PC-3 (cell line): Measurements from ENCODE around the gene RBM15B. TPM values are rescaled to one million over a fixed set of nuclear protein-coding genes. Genes with fewer than 3 reads are reported as not detected.
A peak's percentile ranks its signal among the peaks of the same experiment; 100 is the strongest.

Experiments used
- ATAC-seq: fragments of 200-7000 bp; cut with Tn5 transposase; 2 replicates; pipeline ENCODE4 v1.9.1; 2020; ENCODE audit warnings: mild to moderate bottlenecking, moderate library complexity
- BruUV-seq: library from RNA; stranded (reverse); fragments of 400-500 nt; replicated peaks from 2 replicates; lab custom pipeline; 2021; lab: Mats Ljungman, UMichigan
- CTCF ChIA-PET: fragments of 300-600 bp; sonication (Branson Sonifier 250); formaldehyde crosslinking; loops from one replicate; lab custom pipeline; 2022; ENCODE audit warnings: antibody characterized with exemption; lab: Charles Lee
- POLR2A ChIA-PET: fragments of 300-600 bp; sonication (Branson Sonifier 250); formaldehyde crosslinking; loops from one replicate; lab custom pipeline; 2022; ENCODE audit warnings: antibody characterized with exemption; ENCODE audit not compliant: unreplicated experiment; lab: Charles Lee
- DNase-seq: peaks from one replicate; pipeline ENCODE4 v3.0.0-alpha.2; 2015
- H2AFZ ChIP-seq: fragments of 300-600 bp; sonication (generic); 2 replicates; pipeline ENCODE4 v1.6.0; 2016; ENCODE audit warnings: antibody characterized with exemption, low read length
- H3F3A ChIP-seq: fragments of 300-600 bp; sonication (generic); one replicate; pipeline ENCODE4 v1.6.0; 2017; ENCODE audit warnings: antibody characterized with exemption, low read length, control low read depth, mild to moderate bottlenecking; ENCODE audit not compliant: unreplicated experiment
- H3K27ac ChIP-seq: fragments of 300-600 bp; sonication (generic); 2 replicates; pipeline ENCODE4 v1.5.1; 2016; ENCODE audit warnings: mild to moderate bottlenecking, low read length
- H3K27me3 ChIP-seq: fragments of 300-600 bp; sonication (generic); 2 replicates; pipeline ENCODE4 v1.6.1; 2016; ENCODE audit warnings: low read length, mixed read lengths
- H3K36me3 ChIP-seq: fragments of 300-600 bp; sonication (generic); 2 replicates; pipeline ENCODE4 v1.6.1; 2016; ENCODE audit warnings: low read depth, mixed run types, low read length, mixed read lengths
- H3K4me1 ChIP-seq: fragments of 300-600 bp; sonication (generic); 2 replicates; pipeline ENCODE4 v1.5.1; 2016; ENCODE audit warnings: low read length; ENCODE audit not compliant: insufficient read depth
- H3K4me2 ChIP-seq: fragments of 300-600 bp; sonication (generic); 2 replicates; pipeline ENCODE4 v1.6.0; 2016; ENCODE audit warnings: low read length
- H3K4me3 ChIP-seq: fragments of 300-600 bp; sonication (generic); 2 replicates; pipeline ENCODE4 v1.5.1; 2016; ENCODE audit warnings: mild to moderate bottlenecking, low read length, mixed read lengths
- H3K79me2 ChIP-seq: fragments of 300-600 bp; sonication (generic); 2 replicates; pipeline ENCODE4 v1.6.1; 2017; ENCODE audit warnings: low read length, mixed read lengths
- H3K9ac ChIP-seq: fragments of 300-600 bp; sonication (generic); 2 replicates; pipeline ENCODE4 v1.6.0; 2016; ENCODE audit warnings: mild to moderate bottlenecking, low read length
- H3K9me2 ChIP-seq: fragments of 300-600 bp; sonication (generic); replicated peaks from 2 replicates; pipeline ENCODE4 v1.6.1; 2016; ENCODE audit warnings: mixed run types, low read length, mixed read lengths
- H3K9me3 ChIP-seq: fragments of 300-600 bp; sonication (generic); 2 replicates; pipeline ENCODE4 v1.6.1; 2016; ENCODE audit warnings: low read length, mixed read lengths
- H4K20me1 ChIP-seq: fragments of 300-600 bp; sonication (generic); 2 replicates; pipeline ENCODE4 v1.6.1; 2016; ENCODE audit warnings: low read length, mixed read lengths
- CTCF ChIP-seq: fragments of 300-600 bp; sonication (generic); conservative IDR thresholded peaks from 2 replicates; pipeline ENCODE4 v1.5.1; 2017; ENCODE audit warnings: antibody characterized with exemption, low read depth, mild to moderate bottlenecking, low read length
- EZH2 ChIP-seq: fragments of 300-600 bp; sonication (generic); IDR thresholded peaks from one replicate; pipeline ENCODE4 v1.6.1; 2017; ENCODE audit warnings: antibody characterized with exemption, mild to moderate bottlenecking, low read length; ENCODE audit not compliant: unreplicated experiment
- EZH2phosphoT487 ChIP-seq: fragments of 300-600 bp; sonication (generic); IDR thresholded peaks from 2 replicates; pipeline ENCODE4 v1.6.1; 2018; ENCODE audit warnings: mild to moderate bottlenecking, antibody characterized with exemption, low read length, borderline replicate concordance
- intact Hi-C: fragments of 100-400 bp; cut with micrococcal nuclease; formaldehyde crosslinking; loops from 2 replicates; pipeline ENCODE4 v1.9.0; 2023
- total RNA-seq: library from RNA; depleted of rRNA; stranded (reverse); fragments of >200 nt; gene quantifications from 2 replicates; pipeline ENCODE4 v1.2.3, GENCODE V29; 2014

The RBM15B gene
- total RNA-seq, 1 experiment from 2014 or later = 31.1 TPM

- Histone ChIP-seq H3K9me3 (no peaks in the 10 kb centered on the region), H3K4me3 (0 out of 2 replicates have a peak overlapping the region, but pooled peaks have one; percentile 85), H3K27me3 (no peaks in the 10 kb centered on the region), H3K79me2 (peaks cover 46% of the 10 kb centered on the region), H3F3A (no peaks in the 10 kb centered on the region), H2AFZ (no peak overlapping the region), H3K4me1 (peaks cover 26% of the 10 kb centered on the region), H3K27ac (no peak overlapping the region), H3K36me3 (peaks cover 16% of the 10 kb centered on the region), H3K4me2 (peak overlapping the region; percentile 91), H3K9me2 (no peaks in the 10 kb centered on the region), H3K9ac (no peak overlapping the region), H4K20me1 (peaks cover 18% of the 10 kb centered on the region)
- CTCF ChIA-PET = no interaction called here
- no peak for DNase-seq
- intact Hi-C loops = loop anchor here (10.0 kb wide), 1 partner anchor 292 kb away; the partner anchor contains the start of gene TEX264
- no peak for TF ChIP-seq EZH2
- TF ChIP-seq CTCF = no peak
- no peak for TF ChIP-seq EZH2phosphoT487
- POLR2A ChIA-PET = no interaction called here
- no peak for ATAC-seq
- no TSS peak for BruUV-seq
Measured at GRCh38 chr3:51382947-51383578, 8.0 kb upstream of the RBM15B start.

- POLR2A ChIA-PET = interaction anchor here (1.1 kb wide), 1 partner anchor 598 kb away, joined by 11 read pairs; no protein-coding TSS in a partner anchor
- H3K9me2 ChIP-seq = no peaks in the 10 kb centered on the region
- TSS peak; percentile 86 for BruUV-seq
- H3K9me3 ChIP-seq = no peaks in the 10 kb centered on the region
- no peak for TF ChIP-seq EZH2
- no peak for TF ChIP-seq CTCF
- TF ChIP-seq EZH2phosphoT487 = no peak
- peak overlapping the region; percentile 85 for H2AFZ ChIP-seq
- H3K36me3 ChIP-seq = peaks cover 23% of the 10 kb centered on the region
- intact Hi-C loops = loop anchor here (10.0 kb wide), 1 partner anchor 291 kb away; the partner anchor contains the start of gene TEX264
- H3K27ac ChIP-seq = peak overlapping the region; percentile 79
- H3F3A ChIP-seq = no peaks in the 10 kb centered on the region
- H4K20me1 ChIP-seq = peaks cover 21% of the 10 kb centered on the region
- DNase-seq (peak; percentile 22), ATAC-seq (peak; percentile 22)
- H3K4me1 ChIP-seq = peaks cover 36% of the 10 kb centered on the region
- peak overlapping the region; percentile 85 for H3K4me3 ChIP-seq
- CTCF ChIA-PET = no interaction called here
- peak overlapping the region; percentile 99 for H3K9ac ChIP-seq
- peak overlapping the region; percentile 91 for H3K4me2 ChIP-seq
- no peaks in the 10 kb centered on the region for H3K27me3 ChIP-seq
- H3K79me2 ChIP-seq = peaks cover 50% of the 10 kb centered on the region
Measured at GRCh38 chr3:51384055-51384725, 6.9 kb upstream of the RBM15B start.
